Activated CD4-positive, alpha-beta T cell treated with anti-CD3 and anti-CD28 coated beads, Interleukin-2, amount 50 U/mL, for 16 hours (primary cell): Measurements from ENCODE around the gene LIN7B.
A peak's percentile ranks its signal among the peaks of the same experiment; 100 is the strongest.

Source experiments
- DNase-seq: peaks from one replicate; pipeline ENCODE4 v3.0.0-alpha.2; 2020

LIN7B gene

DNA sequence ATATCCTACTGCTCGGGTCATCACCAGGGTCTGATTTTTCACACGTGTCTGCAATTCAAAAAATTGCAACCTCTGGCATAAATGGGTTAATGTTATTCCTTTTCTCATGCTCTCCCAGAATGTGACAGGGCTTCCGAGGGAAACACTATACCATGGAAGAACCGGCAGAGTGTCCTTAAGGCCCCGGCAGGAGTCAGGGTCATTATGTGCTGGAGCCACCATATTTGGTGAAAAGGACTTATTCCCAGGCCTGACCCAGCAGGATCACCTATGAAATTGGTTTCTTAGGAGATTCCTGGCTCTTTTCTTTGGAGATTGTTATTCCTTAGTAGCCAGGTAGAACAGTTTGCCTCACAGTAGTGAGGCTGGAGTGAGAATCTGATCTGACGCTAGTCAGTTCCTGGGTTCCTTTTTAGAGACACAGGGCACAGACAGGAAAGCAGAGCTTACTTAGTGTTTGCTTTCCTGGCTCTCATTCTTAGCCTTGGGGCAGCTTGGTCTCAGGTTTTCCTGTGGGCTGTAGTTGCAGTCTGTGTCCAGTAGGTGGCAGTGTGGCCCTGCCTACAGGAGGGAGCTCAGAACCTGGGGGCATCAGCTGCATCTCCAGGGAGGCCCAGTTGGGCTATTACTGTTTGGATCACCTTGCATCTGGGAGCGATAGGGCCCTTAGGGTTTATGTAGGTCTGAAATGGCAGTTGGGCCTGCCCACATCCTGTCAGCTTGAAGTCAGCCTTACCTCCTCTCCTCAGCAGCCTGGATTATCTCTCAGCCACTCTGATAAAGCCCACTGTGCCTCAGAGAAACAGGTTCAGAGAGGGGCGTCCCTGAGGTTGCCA is 16.5 kb upstream of the LIN7B start:
- DNase-seq: peak; percentile 80

DNA sequence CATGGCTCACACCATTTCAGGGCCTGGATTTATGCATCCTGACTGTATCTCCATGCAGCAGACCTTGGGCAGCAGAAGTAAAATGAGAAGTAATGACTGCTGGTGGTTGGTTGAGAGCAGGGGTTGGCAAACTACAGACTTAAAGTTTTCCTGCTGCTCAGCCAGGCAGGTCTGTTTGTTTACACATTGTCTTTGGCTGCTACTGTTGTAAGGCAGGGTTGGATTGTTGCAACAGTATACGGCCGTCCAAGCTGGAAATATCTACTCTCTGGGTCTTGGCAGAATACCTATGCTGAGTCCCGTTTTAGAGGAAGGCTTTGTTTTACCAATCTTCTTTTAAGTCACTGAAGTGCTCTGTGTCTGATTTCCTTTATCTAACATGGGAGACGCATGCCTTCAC is 15.4 kb upstream of the LIN7B start:
- no peak for DNase-seq

DNA sequence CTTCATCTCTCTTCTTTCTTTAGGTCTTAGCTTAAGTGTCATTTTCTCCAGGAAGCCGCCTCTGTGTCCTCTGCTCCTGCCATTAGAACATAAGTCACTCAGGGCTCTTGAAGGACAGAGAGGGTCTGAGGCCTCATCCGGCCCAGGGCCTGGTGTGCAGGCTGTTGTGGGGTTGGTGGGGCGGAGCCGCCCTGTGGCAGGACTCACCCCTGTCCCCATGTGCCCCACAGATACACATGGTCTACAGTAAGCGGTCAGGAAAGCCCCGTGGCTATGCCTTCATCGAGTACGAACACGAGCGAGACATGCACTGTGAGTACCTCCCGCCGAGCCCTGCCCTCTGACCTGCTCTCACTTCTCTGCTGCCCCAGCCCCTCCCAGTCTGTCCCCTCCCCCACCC is 13.0 kb upstream of the LIN7B start:
- DNase-seq: no peak

DNA sequence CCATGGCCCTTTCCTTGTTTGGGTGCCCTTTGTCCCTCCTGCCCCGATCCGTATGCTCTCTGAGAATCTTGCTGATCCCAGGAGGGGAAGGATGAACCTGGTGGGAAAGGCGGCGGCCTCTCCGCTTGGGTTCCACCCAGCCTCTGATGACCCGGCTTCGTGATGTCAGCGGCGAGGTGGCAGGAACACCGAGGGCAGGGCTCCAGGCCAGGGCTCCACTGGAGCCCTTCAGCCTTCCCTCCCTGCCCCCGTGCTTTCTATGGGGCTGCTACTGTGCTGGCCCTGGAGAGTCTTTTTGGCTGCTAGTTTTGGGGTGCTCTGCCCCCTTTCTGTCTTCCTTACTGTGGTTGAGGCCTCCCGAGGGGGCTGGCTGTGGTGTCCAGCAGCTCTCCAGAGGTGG is 11.9 kb upstream of the LIN7B start:
- DNase-seq: no peak

DNA sequence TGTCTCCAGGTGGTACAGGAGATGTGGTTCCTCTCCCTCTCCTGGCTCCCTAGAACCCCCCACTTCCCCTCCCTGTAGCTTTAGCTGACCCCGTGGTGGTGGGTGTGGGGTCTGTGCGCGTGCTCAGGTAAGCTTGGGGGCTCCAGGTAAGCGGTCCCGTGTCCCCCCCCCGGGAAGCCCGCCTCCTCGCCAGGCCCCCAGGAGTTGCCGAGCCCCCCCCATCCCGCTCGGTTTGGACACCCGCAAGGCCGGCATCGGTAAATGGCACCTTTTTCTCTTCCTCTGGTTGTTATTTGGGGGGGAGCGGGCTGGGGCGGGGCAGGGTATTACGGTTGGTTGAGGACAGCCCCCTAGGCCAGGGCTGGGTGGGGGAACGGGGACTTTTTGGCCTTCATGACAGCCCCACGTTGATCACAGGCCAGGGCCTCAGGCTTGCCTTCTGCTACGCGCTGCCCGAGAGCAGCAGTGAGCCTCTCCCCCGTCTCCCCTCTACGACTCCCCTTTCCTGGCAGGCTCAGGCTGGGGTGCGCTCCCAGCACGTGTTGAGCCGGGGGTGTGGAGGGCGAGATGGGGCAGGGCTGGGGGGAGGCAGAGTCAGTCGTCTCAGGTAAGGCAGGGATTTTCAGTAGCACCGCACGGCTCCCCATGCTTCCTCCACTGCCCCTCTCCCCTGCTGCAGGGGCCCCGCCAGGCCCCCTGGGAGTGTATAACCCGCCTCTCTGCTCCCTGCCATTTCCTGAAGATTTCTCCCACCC is 10.7 kb upstream of the LIN7B start:
- DNase-seq: no peak

DNA sequence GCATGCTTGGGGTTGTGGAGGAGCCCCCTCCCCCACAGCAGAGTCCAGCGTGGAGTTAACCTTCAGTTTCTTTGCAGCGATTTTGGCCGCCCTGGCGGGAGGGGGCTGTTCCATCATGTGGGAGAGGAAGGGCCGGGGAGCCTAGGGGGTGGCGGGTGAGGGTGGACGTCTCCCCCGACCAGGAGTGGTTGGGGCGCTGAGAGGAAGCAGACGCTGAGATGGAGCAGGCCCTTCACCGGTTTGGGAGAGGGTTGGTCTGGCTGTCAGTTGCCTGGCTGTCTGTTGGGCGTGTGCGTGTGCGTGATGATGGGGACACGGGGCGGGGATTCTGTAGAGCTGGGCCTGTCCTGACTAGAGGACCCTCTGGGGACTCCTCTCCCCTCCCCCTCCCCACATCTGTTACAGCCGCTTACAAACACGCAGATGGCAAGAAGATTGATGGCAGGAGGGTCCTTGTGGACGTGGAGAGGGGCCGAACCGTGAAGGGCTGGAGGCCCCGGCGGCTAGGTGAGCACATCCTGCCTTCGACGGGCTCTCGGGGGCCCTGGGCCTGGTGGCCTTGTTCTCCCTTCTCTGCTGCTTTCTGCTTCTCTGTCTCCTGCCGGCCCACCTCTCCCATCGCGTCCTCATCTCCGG is 9.8 kb upstream of the LIN7B start:
- no peak for DNase-seq

DNA sequence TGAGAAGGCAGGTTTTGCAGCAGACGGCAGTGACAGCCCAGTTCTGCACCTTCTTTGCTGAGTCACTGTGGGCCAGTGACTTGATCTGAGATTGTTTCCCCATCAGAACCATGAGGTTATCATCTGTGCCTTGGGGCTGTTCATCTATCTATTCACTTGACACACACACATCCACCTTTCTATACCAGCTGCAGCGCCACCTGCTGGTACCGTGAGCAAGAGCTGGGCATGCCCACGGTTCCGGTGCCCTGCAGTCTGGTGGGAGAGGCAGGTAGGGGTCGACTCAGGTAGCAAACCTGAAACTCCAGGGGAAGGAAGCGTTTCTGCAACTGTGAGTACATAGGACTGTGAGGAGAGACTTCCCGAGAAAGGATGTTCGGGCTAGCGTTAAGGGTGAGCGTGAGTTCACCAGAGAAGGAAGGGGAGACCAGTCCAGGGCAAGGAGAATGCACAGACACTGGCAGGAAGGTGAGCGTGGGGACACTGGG is 7.5 kb upstream of the LIN7B start:
- peak; percentile 60 for DNase-seq

DNA sequence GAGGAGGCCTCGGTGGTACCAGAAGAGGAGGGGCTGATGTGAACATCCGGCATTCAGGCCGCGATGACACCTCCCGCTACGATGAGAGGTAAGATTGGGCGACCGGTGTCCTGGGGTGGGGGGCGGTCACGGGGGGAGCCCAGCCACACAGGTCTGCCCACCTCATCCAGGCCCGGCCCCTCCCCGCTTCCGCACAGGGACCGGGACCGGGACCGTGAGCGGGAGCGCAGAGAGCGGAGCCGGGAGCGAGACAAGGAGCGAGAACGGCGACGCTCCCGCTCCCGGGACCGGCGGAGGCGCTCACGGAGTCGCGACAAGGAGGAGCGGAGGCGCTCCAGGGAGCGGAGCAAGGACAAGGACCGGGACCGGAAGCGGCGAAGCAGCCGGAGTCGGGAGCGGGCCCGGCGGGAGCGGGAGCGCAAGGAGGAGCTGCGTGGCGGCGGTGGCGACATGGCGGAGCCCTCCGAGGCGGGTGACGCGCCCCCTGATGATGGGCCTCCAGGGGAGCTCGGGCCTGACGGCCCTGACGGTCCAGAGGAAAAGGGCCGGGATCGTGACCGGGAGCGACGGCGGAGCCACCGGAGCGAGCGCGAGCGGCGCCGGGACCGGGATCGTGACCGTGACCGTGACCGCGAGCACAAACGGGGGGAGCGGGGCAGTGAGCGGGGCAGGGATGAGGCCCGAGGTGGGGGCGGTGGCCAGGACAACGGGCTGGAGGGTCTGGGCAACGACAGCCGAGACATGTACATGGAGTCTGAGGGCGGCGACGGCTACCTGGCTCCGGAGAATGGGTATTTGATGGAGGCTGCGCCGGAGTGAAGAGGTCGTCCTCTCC is 6.3 kb upstream of the LIN7B start:
- DNase-seq: no peak

DNA sequence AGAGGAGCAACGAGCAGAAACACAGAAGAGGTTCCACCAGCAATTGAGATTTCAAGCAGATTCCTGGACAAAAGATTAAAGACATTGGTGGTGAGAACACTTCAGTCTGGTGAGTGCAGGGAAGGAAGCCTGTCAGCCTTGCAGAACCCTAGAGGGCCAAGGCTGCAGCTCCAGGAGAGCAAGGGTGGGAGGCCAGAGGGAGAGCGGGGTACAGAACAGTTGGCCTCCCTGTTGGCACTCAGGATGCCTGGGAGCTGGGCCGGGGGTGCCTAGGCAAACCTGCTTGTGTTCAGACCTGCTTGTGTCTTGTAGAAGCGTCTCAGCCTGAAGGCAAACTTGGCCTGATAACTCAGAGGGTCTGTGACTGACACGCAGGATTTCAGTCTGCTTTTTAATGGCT is 5.1 kb upstream of the LIN7B start:
- DNase-seq: no peak

DNA sequence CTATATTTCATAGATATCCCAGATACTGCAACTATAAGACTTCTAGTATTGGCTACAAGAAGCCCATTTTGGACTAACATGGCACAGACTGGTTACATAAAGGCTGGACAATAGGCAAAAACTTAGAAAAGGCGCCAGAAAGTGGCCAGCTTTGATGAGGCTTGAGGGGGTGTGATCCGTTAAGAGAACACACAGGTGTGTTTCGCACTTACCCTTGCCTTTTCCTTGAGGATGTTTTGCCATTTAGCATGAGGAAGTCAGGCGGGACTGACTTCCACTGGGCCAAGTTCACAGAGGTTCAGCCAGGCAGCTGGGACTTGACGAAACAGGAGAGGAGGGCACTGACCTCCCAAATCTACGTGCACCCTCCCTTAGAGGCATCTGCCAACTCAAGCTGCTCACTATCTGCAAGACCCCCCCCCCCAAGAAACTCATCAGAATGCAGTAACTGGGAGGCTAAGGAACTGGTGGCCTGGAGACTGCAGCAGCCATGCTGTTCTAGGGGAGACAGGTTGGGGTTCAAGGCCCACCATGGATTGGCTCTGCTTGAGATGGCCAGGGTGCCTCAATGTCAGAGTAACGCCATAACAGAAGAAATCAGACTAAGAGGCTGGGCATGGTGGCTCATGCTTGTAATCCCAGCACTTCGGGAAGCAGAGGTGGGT is 4.5 kb upstream of the LIN7B start:
- DNase-seq: no peak

DNA sequence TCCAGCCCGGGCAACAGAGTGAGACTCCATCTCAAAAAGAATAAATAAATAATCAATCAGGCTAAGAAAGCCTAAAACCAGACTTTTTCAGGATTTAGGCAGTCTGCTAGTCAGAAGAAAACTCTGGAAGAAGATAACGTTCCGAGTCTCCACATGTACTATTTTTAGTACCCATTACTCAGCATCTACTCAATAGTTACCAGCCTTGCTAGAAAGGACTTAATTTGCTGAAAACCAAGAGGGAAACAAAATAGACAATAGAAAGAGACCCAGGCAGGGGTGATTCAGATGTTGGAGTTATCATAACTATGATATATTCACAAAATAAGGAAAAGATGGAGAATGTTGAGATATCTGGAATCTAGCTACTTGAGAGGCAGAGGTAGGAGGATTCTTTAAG is 3.6 kb upstream of the LIN7B start:
- no peak for DNase-seq

DNA sequence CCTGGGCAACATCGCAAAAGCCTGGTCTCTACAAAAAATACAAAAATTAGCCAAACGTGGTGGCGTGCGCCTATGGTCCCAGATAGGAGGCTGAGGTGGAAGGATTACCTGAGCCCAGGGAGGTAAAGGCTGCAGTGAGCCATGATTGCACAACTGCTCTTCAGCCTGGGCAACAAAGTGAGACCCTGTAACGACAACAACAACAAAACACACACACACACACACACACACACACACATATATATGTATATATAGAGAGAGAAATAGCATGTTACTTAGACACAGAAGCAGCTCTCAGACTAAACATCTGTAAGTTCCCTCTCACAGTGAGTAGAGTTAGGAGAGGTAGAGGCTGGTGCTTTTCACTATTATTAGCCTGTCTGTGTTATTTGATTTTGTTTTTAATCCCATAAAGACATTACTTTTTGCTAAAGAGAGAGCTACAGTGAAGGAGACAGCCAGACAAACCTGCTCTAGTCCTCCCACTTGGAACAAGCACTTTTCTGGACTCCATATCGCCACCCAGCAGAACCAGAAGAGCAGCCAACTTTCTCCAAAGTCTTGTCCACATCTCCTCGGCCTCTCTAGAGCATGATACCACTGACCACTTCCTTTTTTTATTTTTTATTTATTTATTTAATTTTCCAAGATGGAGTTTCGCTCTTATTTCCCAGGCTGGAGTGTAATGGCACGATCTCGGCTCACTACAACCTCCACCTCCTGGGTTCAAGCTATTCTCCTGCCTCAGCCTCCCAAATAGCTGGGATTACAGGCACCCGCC is 2.8 kb upstream of the LIN7B start:
- no peak for DNase-seq

DNA sequence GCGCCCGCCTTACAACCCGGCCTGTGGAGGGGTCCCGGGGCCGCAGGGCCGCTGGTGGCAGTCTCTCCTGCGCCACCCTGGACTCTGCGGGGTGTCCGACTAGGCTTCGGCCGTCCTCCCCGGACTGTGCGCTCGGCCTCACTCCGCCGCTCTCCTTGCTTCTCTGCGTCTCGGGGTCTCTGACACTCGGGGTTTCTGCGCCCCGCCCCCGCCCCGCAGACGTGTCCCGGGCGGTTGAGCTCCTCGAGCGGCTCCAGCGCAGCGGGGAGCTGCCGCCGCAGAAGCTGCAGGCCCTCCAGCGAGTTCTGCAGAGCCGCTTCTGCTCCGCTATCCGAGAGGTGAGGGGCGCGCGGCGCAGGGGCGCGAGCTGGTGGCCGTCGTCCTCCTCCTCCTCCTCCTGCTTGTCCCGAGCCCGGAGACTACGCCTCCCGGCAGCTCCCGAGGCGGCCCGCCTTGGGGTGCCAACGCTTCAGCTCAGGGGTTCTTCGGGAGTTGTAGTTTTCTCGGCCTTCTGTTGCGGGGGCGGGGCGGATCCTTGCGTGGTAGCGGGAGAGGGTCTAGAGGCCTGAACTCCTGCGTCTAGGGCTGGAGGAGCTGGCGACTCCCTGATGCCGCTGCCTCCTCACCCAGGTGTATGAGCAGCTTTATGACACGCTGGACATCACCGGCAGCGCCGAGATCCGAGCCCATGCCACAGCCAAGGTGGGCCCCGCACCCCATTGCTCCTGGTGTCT is 627 bp downstream of the LIN7B start:
- peak; percentile 61 for DNase-seq

DNA sequence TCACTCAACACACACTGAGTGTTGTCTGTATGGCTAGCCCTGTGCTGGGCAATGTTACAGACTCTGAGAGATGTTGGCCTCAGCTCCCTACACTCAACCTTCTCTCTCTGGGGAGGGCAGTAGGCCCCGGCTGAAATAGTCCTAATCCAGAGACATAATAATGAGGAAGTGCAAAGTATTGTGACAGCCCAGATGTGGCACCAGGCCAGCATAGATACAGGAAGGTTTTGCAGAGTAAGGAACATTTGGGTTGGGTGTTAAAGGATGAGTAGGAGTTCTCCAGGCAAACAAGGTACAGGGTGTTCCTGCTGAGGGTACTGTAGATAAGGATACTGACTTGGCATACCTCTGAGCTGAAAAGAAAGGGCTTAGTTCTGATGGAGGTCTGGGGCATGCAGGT is 2.4 kb downstream of the LIN7B start:
- DNase-seq: no peak

DNA sequence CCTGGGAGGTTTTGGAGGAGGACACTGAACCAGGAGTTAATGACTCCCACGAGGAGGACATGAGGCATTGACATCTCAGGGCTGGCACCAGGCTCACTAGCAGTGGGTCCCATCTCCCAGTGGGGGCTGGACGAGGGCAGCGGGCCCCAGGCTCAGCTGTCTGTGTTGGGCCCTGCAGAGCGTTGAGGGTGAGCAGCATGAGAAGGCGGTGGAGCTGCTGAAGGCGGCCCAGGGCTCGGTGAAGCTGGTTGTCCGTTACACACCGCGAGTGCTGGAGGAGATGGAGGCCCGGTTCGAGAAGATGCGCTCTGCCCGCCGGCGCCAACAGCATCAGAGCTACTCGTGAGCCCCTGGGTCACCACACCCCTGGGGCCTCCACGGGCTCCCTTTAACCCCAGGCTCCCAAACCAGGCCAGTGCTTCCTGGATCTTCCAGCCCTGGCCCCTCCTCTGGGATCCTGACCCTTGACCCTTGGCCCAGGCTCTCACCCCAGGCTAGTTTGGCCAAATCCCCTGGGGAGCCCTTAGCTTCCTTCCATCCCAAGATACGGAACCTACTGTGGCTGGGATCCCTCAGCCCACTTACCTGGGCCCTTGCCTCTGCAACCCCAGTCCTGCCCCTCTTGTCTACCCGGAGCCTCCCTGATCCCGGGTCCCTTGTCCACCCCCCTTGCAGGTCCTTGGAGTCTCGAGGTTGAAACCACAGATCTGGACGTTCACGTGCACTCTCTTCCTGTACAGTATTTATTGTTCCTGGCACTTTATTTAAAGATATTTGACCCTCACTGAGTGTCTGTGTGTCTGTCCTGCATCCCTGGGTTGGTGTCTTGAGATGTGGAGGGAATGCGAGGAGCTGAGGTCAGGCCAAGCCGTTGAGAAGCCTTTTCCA is 3.8 kb downstream of the LIN7B start:
- DNase-seq: no peak

DNA sequence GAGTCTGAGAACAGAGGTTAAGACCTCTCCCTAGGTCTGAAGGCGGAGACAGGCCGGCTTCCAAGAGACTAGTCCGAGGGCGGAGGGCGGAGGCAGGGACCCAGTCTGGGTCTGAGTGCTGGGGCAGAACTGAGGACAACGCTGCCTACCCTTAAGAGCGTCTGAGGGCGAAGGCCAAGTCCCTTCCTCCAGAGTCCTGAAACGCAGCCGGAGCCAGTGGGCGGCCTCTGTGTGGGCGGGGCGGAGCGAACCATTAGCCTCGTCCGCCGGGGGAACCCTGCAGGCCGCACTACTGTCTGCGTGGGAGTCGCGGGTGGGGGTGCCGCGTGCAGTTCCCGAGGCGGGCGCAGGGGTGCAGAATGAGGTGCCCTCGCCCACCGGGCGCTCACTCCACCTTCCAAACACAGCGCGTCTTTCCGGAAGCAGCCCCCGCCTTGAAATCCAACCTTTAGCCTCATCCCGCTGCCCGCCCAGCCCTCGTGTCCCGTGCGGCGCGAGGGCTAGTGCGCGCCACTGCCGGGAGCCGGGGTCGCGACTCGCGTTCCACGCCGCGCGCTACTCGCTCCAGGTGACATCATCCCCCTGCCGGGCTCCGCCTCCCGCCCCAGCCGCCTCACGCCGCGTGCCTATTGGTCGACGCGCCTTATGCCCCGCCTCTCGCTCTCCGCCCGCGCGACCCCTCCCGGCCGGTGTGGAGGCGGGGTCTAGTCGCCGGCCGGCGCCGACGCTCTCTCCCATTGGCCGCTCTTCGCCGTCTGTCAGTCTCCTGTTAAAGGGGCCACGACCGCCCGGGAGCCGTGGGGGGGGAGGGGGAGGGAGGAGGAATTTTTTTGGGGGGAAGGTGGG is 4.6 kb downstream of the LIN7B start, which contains the start of gene C19orf73:
TSS of gene C19orf73 (minus strand) at position 579 of the 846 bp plus-strand sequence. CDS start at position 458, 121 bp downstream.
- peak; percentile 95 for DNase-seq

DNA sequence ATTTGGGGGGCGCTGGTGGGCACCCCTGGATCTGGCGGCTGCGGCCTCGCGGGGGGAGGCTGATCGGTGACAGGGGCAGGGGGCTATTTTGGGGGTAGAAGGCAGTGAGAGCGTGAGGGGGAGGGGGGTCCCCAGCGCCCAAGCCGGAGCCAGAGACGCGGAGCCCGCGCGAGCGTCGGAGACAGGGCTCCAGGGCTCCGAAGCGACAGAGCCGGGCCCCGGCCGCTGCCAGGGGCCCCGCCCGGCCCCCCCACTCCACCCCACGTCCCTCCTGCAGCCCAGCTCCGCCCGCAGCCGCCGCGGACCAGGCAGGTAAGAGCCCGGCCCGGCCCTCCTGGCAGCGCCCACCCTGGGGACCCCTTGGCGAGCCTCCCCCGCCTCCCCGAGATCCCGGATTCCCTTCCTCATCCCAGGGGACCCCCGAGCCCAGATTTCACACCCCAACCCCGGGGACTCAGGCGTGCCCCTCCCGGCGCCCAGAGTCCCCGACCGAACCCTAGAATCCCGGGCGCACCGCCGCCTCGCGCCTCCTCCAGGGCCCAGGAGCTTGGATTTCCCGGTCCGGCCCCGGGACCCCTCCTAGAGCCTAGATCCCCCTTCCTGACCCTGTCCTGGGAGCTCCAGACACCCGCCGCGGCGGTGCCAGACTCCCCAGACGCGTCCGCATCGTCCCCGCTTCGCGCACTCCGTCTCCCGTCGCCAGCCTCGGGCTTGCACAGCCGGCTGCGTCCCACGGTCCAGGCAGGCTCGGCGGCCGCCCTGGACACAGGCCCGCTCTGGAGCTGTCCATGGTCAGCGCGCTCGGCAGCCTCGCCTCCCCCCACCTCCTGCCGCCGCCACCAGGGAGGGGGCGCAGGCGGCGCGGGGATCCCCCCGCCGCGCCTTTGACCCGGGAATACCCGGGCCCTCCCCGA is 5.5 kb downstream of the LIN7B start, which contains the start of gene PPFIA3:
TSS of gene PPFIA3 (plus strand) at position 134 of the 914 bp plus-strand sequence. CDS start 8,330 bp downstream, outside the sequence.
- no peak for DNase-seq
